HCT116 (cell line): Measurements from ENCODE around the gene CSDE1. TPM values are rescaled to one million over a fixed set of nuclear protein-coding genes. Genes with fewer than 3 reads are reported as not detected.

Experiments
- ATAC-seq: fragments of 200-7000 bp; cut with Tn5 transposase; 2 replicates; pipeline ENCODE4 v1.9.1; 2020; ENCODE audit warnings: mild to moderate bottlenecking, moderate library complexity
- BruUV-seq: library from RNA; stranded (reverse); fragments of 400-500 nt; replicated peaks from 2 replicates; lab custom pipeline; 2021; lab: Mats Ljungman, UMichigan
- CTCF ChIA-PET: fragments of 300-600 bp; sonication (Branson Sonifier 250); formaldehyde crosslinking; loops from one replicate; lab custom pipeline; 2021; ENCODE audit warnings: antibody characterized with exemption; lab: Charles Lee
- POLR2A ChIA-PET: fragments of 300-600, 350-600 bp; sonication (Branson Sonifier 250); formaldehyde crosslinking; loops from one replicate; lab custom pipeline; 2021; ENCODE audit warnings: antibody characterized with exemption; lab: Charles Lee
- RAD21 ChIA-PET, 2 experiments: fragments of 300-600 bp; sonication (Branson Sonifier 250); formaldehyde crosslinking; loops; one replicate each; lab custom pipeline; 2023; ENCODE audit warnings: low total read pairs in 2 of 2; ENCODE audit not compliant: uncharacterized antibody in 2 of 2, unreplicated experiment in 2 of 2, low non-redundant PET in 1 of 2; lab: Charles Lee
- DNase-seq: peaks from one replicate; pipeline ENCODE4 v3.0.0-alpha.2; 2010; ENCODE audit warnings: low read depth, low spot score
- H2AFZ ChIP-seq: fragments of 200-600 bp; shearing (Covaris generic), sonication (generic); 2 replicates; pipeline ENCODE4 v1.6.1; 2017; ENCODE audit warnings: low read depth, mixed run types, mixed read lengths, antibody characterized with exemption, low read length; ENCODE audit not compliant: poor library complexity, severe bottlenecking
- H3K27ac ChIP-seq: 2 replicates; pipeline ENCODE4 v1.5.1; 2012; ENCODE audit warnings: low read depth, low read length
- H3K27me3 ChIP-seq: fragments of 200-600 bp; sonication (generic); 2 replicates; pipeline ENCODE4 v1.6.1; 2016; ENCODE audit warnings: mixed run types, low read length, mixed read lengths; ENCODE audit not compliant: insufficient read depth
- H3K36me3 ChIP-seq, 2 experiments: fragments of 200-500 bp in 1 of 2; fragments of 200-600 bp in 1 of 2; sonication (Bioruptor generic) in 1 of 2; sonication (generic) in 1 of 2; 2 replicates each; pipeline versions ENCODE4 v1.5.1 to v1.6.1; 2014 to 2016; ENCODE audit warnings: low read length in 2 of 2, inconsistent platforms in 1 of 2, mixed read lengths in 1 of 2, mixed run types in 1 of 2; ENCODE audit not compliant: insufficient read depth in 2 of 2, control insufficient read depth in 1 of 2
- H3K4me1 ChIP-seq, 2 experiments: fragments of 200-600 bp in 1 of 2; sonication (generic) in 1 of 2; 2 replicates each; pipeline versions ENCODE4 v1.5.1 to v1.6.1; 2012 to 2017; ENCODE audit warnings: low read length in 2 of 2, inconsistent platforms in 1 of 2, mild to moderate bottlenecking in 1 of 2, mixed read lengths in 1 of 2, mixed run types in 1 of 2, moderate library complexity in 1 of 2; ENCODE audit not compliant: insufficient read depth in 2 of 2, control insufficient read depth in 1 of 2
- H3K4me2 ChIP-seq: fragments of 200-600 bp; sonication (generic); 2 replicates; pipeline ENCODE4 v1.6.1; 2017; ENCODE audit warnings: mixed run types, low read length, mixed read lengths
- H3K4me3 ChIP-seq, 2 experiments: fragments of 200-600 bp in 1 of 2; sonication (generic) in 1 of 2; replicated peaks in 1 of 2; 2 replicates each; pipeline ENCODE4 v1.5.1; 2011 to 2016; ENCODE audit warnings: low read length in 2 of 2, control low read depth in 1 of 2, low read depth in 1 of 2, mild to moderate bottlenecking in 1 of 2, mixed read lengths in 1 of 2, mixed run types in 1 of 2
- H3K79me2 ChIP-seq: fragments of 200-600 bp; sonication (generic); 2 replicates; pipeline ENCODE4 v1.6.1; 2017; ENCODE audit warnings: mild to moderate bottlenecking, mixed run types, low read length, moderate library complexity, mixed read lengths; ENCODE audit not compliant: insufficient read depth
- H3K9ac ChIP-seq: fragments of 200-600 bp; sonication (generic); 2 replicates; pipeline ENCODE4 v1.6.1; 2016; ENCODE audit warnings: low read length, mixed read lengths
- H3K9me2 ChIP-seq: fragments of 200-600 bp; sonication (generic), shearing (Covaris generic); 2 replicates; pipeline ENCODE4 v1.6.1; 2017; ENCODE audit warnings: mixed run types, mild to moderate bottlenecking, moderate library complexity; ENCODE audit not compliant: insufficient read depth
- H3K9me3 ChIP-seq, 2 experiments: fragments of 200-500 bp in 1 of 2; fragments of 200-600 bp in 1 of 2; sonication (Bioruptor generic) in 1 of 2; sonication (generic) in 1 of 2; 2 replicates each; pipeline ENCODE4 v1.6.1; 2014 to 2017; ENCODE audit warnings: low read length in 2 of 2, mixed read lengths in 2 of 2, inconsistent platforms in 1 of 2, low read depth in 1 of 2, mild to moderate bottlenecking in 1 of 2, mixed run types in 1 of 2, moderate library complexity in 1 of 2; ENCODE audit not compliant: control insufficient read depth in 1 of 2, insufficient read depth in 1 of 2
- H4K20me1 ChIP-seq: fragments of 200-600 bp; sonication (generic), shearing (Covaris generic); 2 replicates; pipeline ENCODE4 v1.6.1; 2017; ENCODE audit warnings: mixed run types, mild to moderate bottlenecking, moderate library complexity; ENCODE audit not compliant: insufficient read depth
- ATF3 ChIP-seq: IDR thresholded peaks from 2 replicates; pipeline ENCODE4 v1.6.1; 2012
- CBX3 ChIP-seq: IDR thresholded peaks from 2 replicates; pipeline ENCODE4 v1.6.1; 2012; ENCODE audit warnings: low read depth
- CEBPB ChIP-seq: IDR thresholded peaks from 2 replicates; pipeline ENCODE4 v1.6.1; 2012; ENCODE audit warnings: low read depth
- ELF1 ChIP-seq: IDR thresholded peaks from 2 replicates; pipeline ENCODE4 v1.6.1; 2012; ENCODE audit warnings: low read depth, borderline replicate concordance
- EZH2phosphoT487 ChIP-seq: fragments of 200-600 bp; IDR thresholded peaks from 2 replicates; pipeline ENCODE4 v1.6.1; 2018; ENCODE audit warnings: antibody characterized with exemption, borderline replicate concordance
- FOSL1 ChIP-seq: IDR thresholded peaks from 2 replicates; pipeline ENCODE4 v1.6.1; 2012; ENCODE audit warnings: low read depth
- JUND ChIP-seq: IDR thresholded peaks from 2 replicates; pipeline ENCODE4 v1.6.1; 2012
- POLR2AphosphoS5 ChIP-seq: IDR thresholded peaks from 2 replicates; pipeline ENCODE4 v1.6.1; 2011; ENCODE audit warnings: mild to moderate bottlenecking, low read depth, low read length, moderate library complexity
- RAD21 ChIP-seq: IDR thresholded peaks from 2 replicates; pipeline ENCODE4 v1.6.1; 2012; ENCODE audit warnings: low read depth, mild to moderate bottlenecking
- REST ChIP-seq: IDR thresholded peaks from 2 replicates; pipeline ENCODE4 v1.6.1; 2012; ENCODE audit warnings: low read depth
- SIN3A ChIP-seq: IDR thresholded peaks from 2 replicates; pipeline ENCODE4 v1.6.1; 2012; ENCODE audit warnings: low read depth
- TCF7L2 ChIP-seq: IDR thresholded peaks from 2 replicates; pipeline ENCODE4 v1.7.0; 2011; ENCODE audit warnings: borderline replicate concordance, inconsistent platforms; ENCODE audit not compliant: insufficient read depth, insufficient read length; ENCODE audit errors: extremely low read depth
- ZFX ChIP-seq: fragments of 450-650 bp; IDR thresholded peaks from 2 replicates; pipeline ENCODE4 v1.6.1; 2017
- intact Hi-C: fragments of 100-400 bp; cut with micrococcal nuclease; formaldehyde crosslinking; loops from 2 replicates; pipeline ENCODE4 v1.10.0; 2022
- total RNA-seq: library from RNA; stranded (reverse); gene quantifications from one replicate; pipeline ENCODE4 v1.2.1, GENCODE V29; 2021; ENCODE audit not compliant: unreplicated experiment

CSDE1 gene
- total RNA-seq, 1 experiment from 2014 or later = 515 TPM

GRCh38 chr1:114671939-114672275 lies 85.9 kb downstream of the CSDE1 start:
- Histone ChIP-seq H4K20me1 (no peaks in the 10 kb centered on the region), H2AFZ (peak overlapping the region; percentile 62), H3K36me3 (no peaks in the 10 kb centered on the region), H3K9me3 (no peaks in the 10 kb centered on the region), H3K27ac (no peak overlapping the region), H3K27me3 (0 out of 2 replicates have a peak, but pooled peaks cover under 1% of the 10 kb centered on the region), H3K4me1 (peaks cover 11 to 22% of the 10 kb centered on the region in 2 experiments; a peak in 3 of 4 replicates), H3K4me3 (no peak overlapping the region)
- no peak for ATAC-seq
- no TSS peak for BruUV-seq
- ChIA-PET RAD21 (no interaction called here), CTCF (interaction anchor here (1.4 to 4.0 kb wide), 2 partner anchors 244 to 325 kb away, joined by 4 to 19 read pairs; no protein-coding TSS in a partner anchor)
- TF ChIP-seq TCF7L2 (no peak), CEBPB (no peak), JUND (no peak), RAD21 (no peak), ATF3 (no peak)
- TF ChIP-seq, all 23 proteins: peak for 0
- H3K9me2 ChIP-seq = no peaks in the 10 kb centered on the region
- POLR2A ChIA-PET = no interaction called here
- intact Hi-C loops = loop anchor here (1.0 to 10.0 kb wide), 4 partner anchors 44 to 283 kb away; partner anchors contain the start of genes BCAS2 and NRAS
- H3K79me2 ChIP-seq = no peaks in the 10 kb centered on the region
- H3K9ac ChIP-seq = no peak overlapping the region
- no peak for DNase-seq
- peak overlapping the region; percentile 99; the same call in 1 of the 2 replicates for H3K4me2 ChIP-seq

- Histone ChIP-seq H2AFZ (peak overlapping the region; percentile 62), H3K9me2 (no peaks in the 10 kb centered on the region), H3K9me3 (no peaks in the 10 kb centered on the region), H3K79me2 (no peaks in the 10 kb centered on the region), H3K27ac (no peak overlapping the region), H3K4me2 (peak overlapping the region; percentile 99), H3K4me3 (peak overlapping the region; percentile 68 to 85; a peak in 3 of 4 replicates), H4K20me1 (no peaks in the 10 kb centered on the region), H3K36me3 (no peaks in the 10 kb centered on the region), H3K27me3 (no peaks in the 10 kb centered on the region), H3K4me1 (peaks cover 11 to 22% of the 10 kb centered on the region in 2 experiments; a peak in 3 of 4 replicates), H3K9ac (no peak overlapping the region)
- POLR2A ChIA-PET = no interaction called here
- intact Hi-C loops = loop anchor here (1.0 to 10.0 kb wide), 4 partner anchors 45 to 284 kb away; partner anchors contain the start of genes BCAS2 and NRAS
- RAD21 ChIA-PET = no interaction called here
- ATAC-seq (no peak), DNase-seq (no peak)
- no TSS peak for BruUV-seq
- CTCF ChIA-PET = interaction anchor here (1.4 to 4.0 kb wide), 2 partner anchors 243 to 325 kb away, joined by 4 to 19 read pairs; no protein-coding TSS in a partner anchor
- TF ChIP-seq REST (no peak), JUND (no peak), RAD21 (peak; percentile 64), POLR2AphosphoS5 (no peak), ELF1 (no peak), CBX3 (no peak), SIN3A (no peak), EZH2phosphoT487 (no peak), FOSL1 (no peak), TCF7L2 (peak; percentile 53), CEBPB (no peak), ZFX (no peak)
These were observed 86.5 kb downstream of the CSDE1 start for GRCh38 chr1:114671011-114671938.
